Lower leg skin (tissue), 3 donors: Measurements from ENCODE around the gene NFIA.

Experiments
- POLR2A ChIP-seq, 2 donors: fragments of 450-650 bp; IDR thresholded peaks; one replicate each; pipeline ENCODE4 v1.6.1; 2016 to 2017; ENCODE audit warnings: antibody characterized with exemption in 2 of 2, mild to moderate bottlenecking in 1 of 2, moderate library complexity in 1 of 2
- TF ChIP-seq, protein P1 (sequence below), 3 donors: fragments of 450-650 bp; IDR thresholded peaks; one replicate each; pipeline ENCODE4 v1.5.1; 2016; ENCODE audit warnings: antibody characterized with exemption in 3 of 3, mild to moderate bottlenecking in 3 of 3, moderate library complexity in 2 of 3

DNA sequence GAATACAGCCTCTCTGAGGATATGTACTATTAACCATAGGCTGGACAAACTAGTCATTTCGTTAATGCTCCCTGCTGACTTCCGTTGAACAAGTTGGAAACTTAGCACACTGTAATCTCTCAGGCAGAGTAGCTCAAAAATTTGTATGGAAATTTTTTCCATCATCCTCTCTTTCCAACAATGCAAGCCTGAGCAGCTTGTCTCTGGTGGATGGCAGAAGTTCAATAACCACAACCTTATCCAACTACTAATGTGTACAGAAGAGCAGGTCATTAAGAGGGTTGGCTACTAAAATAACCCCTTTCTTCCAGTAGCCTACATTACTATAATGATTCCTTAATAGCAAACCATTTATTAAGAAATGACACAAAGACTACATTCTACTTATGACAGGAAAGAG lies 262.3 kb downstream of the NFIA start:
- TF ChIP-seq, protein P1, sequence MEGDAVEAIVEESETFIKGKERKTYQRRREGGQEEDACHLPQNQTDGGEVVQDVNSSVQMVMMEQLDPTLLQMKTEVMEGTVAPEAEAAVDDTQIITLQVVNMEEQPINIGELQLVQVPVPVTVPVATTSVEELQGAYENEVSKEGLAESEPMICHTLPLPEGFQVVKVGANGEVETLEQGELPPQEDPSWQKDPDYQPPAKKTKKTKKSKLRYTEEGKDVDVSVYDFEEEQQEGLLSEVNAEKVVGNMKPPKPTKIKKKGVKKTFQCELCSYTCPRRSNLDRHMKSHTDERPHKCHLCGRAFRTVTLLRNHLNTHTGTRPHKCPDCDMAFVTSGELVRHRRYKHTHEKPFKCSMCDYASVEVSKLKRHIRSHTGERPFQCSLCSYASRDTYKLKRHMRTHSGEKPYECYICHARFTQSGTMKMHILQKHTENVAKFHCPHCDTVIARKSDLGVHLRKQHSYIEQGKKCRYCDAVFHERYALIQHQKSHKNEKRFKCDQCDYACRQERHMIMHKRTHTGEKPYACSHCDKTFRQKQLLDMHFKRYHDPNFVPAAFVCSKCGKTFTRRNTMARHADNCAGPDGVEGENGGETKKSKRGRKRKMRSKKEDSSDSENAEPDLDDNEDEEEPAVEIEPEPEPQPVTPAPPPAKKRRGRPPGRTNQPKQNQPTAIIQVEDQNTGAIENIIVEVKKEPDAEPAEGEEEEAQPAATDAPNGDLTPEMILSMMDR (IDR thresholded peaks at IDR 0.05), result no peak
- no peak for TF ChIP-seq POLR2A (IDR thresholded peaks at IDR 0.05)
